Ecto neural progenitor cell (in vitro differentiated cells): ENCODE measurements around the gene RNF13.
"Not testable (repeated sequence)": the region's sequence is repeated elsewhere in the genome, so short reads cannot be mapped to it uniquely, and the experiment has no call there.

Experiments used
- DNase-seq: peaks from one replicate; pipeline ENCODE4 v3.0.0-alpha.2; 2018; ENCODE audit warnings: low spot score

Gene RNF13

DNA sequence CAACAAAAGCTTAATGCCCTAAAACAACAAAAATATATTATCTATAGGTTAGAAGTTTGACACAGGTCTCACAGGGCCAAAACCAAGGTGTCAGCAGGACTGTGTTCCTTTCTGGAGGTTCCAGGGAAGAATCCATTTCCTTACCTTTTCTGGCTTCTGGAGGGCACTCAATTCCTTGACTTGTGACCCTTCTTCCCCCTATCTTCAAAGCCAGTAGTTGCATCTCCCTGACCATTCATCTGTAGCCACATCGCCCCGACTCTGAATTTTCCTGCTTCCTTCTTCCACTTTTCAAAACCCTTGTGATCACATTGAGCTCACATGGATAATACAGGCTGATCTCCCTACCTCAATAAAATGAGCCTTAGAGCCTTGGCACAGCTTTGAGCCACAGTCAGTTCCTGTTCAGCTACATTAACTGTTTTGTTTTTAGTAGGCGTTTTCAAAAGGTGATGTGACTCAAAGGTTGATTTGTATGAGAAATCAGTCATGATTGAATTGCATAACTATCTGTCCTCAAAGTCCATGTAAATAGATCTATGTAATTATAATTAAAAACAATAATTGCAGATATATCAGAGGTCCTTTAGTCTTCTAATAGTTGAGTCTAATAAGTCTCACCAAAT lies 145.3 kb downstream of the RNF13 start:
- no peak for DNase-seq

GRCh38 chr3:149959443-149959842 lies 146.4 kb downstream of the RNF13 start:
- no peak for DNase-seq

GRCh38 chr3:149963485-149963884 lies 150.5 kb downstream of the RNF13 start:
- no peak for DNase-seq

GRCh38 chr3:149964291-149964690 lies 151.3 kb downstream of the RNF13 start:
- no peak for DNase-seq

DNA sequence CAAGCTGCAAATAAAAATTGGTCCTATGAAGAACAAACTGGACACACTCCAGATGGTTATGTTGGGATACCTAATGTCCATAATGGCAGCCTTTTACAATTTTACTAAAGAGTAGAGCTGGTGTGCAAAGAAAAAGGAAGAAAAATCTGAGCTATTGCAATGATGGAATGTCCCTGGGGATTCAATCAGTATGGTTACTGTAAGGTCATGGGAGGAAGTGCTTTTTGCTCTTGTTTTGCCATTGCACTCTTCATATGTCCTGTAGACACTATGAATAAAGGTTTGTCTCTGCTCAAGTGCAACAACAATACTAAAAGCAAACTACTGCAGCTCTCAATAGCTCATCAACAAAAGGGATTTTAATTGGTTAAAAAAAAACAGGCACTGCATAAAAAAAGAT lies 152.3 kb downstream of the RNF13 start:
- DNase-seq, result no peak

GRCh38 chr3:149967086-149967685 lies 154.2 kb downstream of the RNF13 start:
- DNase-seq, result no peak

DNA sequence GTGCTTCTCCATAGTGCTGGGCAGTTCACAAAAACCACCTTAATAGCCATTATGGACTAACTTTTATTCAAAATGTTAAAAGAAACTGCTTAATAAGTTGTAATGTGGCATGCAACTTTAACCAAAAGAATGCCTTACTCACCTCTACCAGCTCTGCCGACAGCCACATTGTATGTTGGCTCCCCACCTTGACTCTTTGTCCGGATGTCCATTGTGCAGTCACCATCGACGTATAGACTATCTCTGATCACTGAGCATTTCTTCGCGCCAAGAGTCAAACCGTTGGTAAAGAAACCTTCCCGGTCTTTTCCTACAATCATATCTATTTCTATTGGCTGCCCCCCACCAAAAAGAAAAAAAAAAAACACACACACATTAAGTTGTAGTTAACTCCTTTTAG lies 155.2 kb downstream of the RNF13 start:
- no peak for DNase-seq

GRCh38 chr3:149969110-149969939 lies 156.3 kb downstream of the RNF13 start:
- DNase-seq, result peak; percentile 72

GRCh38 chr3:149969940-149970715 lies 157.1 kb downstream of the RNF13 start:
- peak; percentile 86 for DNase-seq

DNA sequence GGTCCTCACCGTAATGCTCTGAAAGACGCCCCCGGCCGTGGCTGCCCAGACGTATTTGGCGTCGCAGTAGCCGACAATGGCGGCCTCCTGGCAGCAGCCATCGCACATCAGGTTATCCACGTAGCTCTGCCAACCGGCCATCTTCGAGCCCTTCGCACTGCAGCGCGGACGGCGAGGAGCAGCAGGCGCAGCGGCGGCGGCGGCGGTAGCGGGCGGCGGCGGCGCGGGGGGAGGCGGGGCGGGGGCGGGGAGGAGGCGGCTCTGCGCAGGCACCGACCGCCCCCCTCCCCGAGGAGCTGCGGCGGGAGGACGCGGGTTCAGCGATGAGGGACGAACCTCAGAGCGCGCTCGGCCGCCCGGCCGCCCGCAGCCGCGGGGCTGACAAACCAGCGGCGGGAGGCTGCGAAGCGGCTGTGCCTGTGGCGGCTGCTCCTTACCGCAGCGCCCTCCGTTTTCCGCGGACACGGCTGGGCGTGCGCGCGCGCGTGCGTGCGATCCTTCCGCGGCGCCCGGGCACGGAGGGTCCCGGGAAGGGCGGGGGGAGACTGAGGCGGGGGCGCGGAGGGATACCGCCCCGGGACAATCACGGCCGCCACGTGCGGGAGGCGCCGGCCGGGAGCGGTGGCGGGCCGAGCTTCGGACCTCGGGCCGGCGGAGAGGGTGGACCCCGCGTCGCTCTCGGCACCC lies 157.8 kb downstream of the RNF13 start, which contains the start of gene PFN2:
TSS of gene PFN2 (minus strand) at position 180 of the 687 bp plus-strand sequence. CDS start at position 141, 39 bp downstream.
- peak; percentile 88 for DNase-seq

DNA sequence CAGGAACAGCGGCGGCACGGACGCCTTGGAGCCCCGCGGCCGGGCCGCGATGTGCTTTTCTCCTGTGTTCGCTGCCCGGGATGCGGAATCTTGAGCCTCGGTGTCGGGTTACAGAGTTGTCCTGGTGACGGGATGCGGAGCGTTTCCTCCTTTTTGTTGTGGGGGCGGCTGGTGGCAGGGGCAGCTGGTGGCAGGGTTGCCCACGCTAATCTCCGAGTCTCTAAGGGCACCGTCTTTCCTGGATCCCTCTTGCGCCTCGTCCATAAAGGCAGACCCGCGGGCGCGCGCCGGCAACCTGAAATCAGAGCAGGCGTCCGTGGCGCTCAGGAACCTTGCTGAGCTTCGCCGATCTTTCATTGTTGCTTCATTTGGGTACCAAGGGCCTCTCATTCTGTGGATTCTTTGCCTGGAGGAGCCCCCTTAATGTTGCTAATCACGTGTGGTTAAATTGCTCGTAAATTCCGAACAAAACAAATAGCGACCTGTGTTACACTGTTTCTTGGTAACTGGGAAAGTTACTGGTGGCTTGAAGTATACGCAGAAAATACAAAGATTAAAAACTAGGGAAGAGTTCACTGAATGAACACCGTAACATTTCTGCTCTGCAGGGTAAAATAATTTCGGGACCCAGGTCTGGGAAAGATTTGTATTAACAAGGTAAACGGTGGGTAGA lies 158.5 kb downstream of the RNF13 start:
- peak; percentile 87 for DNase-seq

DNA sequence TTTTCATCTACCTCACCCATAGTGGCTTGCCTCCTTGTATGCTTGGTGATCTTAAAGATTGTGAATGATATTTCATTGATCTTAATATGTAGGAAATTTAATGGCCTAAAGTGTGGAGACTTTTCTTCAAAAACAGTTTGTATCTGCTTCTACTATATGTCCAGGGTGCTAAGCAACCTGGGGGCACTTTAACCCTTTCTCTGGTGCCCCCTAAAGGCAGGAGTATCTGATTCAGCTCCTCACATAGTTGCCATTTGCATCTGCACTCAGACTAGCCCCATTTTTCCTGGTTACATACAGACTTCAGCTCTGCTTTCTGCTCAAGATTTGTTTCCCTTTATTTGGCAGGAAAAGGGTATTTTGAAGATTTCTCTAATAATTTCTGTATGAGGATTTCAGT lies 162.9 kb downstream of the RNF13 start:
- DNase-seq, result no peak

- DNase-seq, result no peak
These were observed 164.4 kb downstream of the RNF13 start for GRCh38 chr3:149977386-149977785.

DNA sequence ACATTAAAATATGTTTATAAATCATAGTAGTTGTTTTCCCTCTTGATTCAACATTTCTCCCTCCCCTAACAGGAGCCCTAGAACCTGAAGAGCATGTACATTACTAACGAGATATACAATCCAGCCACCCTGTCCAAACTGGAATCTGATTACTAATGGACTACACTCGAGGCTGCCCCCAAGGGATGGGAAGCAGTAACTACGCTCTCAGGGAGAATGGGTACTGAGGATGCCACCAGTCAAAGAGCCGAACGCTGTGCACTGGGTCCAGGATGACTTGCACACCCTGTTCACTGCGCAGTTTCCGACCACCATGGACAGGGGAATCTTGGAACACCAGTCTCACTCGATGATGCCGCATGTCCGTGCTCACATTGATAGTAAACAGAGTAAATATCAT lies 169.0 kb downstream of the RNF13 start:
- not testable (repeated sequence) for DNase-seq

- DNase-seq, result not testable (repeated sequence)
These were observed 170.0 kb downstream of the RNF13 start for GRCh38 chr3:149983053-149983452.

DNA sequence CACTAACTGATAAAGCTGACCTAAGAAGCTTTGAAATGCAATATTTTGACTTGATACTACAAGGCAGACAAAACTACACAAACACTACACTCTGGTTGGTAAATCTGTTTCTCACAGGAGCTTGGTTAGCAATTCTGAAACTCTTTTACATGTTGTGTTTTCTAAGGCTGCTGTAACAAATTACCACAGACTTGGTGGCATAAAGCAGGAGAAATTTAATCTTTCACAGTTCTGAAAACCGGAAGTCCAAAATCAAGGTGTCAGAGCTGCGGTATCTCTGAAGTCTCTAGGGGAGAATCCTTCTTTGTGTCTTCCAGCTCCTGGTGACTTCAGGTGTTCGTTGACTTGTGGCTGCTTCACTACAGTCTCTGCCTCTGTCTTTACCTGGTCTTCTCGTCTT lies 170.6 kb downstream of the RNF13 start:
- no peak for DNase-seq

GRCh38 chr3:149989307-149989706 lies 176.3 kb downstream of the RNF13 start:
- no peak for DNase-seq

DNA sequence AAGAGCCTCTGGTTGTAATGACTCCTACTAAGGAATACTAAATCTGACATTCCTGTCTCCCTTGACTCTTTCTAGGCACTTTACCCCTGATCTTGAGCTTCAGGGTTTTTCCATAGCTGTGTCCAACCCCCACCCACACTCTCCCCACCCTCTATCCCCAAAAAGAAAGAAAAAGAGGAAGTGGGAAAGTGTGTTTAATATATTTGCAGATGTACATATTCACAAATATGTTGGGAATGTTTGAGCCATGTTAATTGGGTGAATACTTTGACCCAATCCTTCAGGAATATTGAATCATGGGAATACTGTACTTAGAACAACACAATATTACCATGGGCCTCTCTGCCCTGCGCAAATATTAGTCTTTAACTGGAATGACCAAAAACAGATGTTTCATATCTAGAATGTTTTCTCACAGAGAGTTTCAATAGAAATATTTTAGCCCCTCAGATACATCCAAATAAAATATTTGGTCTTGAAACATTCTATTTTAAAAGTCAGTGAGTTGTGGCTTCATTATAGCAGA lies 177.5 kb downstream of the RNF13 start:
- no peak for DNase-seq

GRCh38 chr3:149992416-149993058 lies 179.5 kb downstream of the RNF13 start:
- DNase-seq, result no peak

GRCh38 chr3:149998946-149999345 lies 185.9 kb downstream of the RNF13 start:
- DNase-seq, result no peak
